ENCODE results near the gene LOX. TPM values are rescaled to one million over a fixed set of nuclear protein-coding genes. Genes with fewer than 3 reads are reported as not detected.

The LOX gene
- total RNA-seq (10 to 100 TPM in 2 of 5 donors, 1 to 10 TPM in 3; 4.5 to 31.4 (median 8.2) TPM), polyA plus RNA-seq (1 to 10 TPM; 1.1 to 4.3 (median 2.7) TPM)
- long read RNA-seq, donor 1, full-length matches to known transcripts, result 1 of 1 reads
- long read RNA-seq, donor 1, partial matches to known transcripts, result 0 of 1 reads
- long read RNA-seq, donor 1, other reads (novel, unspliced or antisense), result 0 of 1 reads
- long read RNA-seq, donor 2, full-length matches to known transcripts, result 1 of 1 reads
- long read RNA-seq, donor 2, partial matches to known transcripts, result 0 of 1 reads
- long read RNA-seq, donor 2, other reads (novel, unspliced or antisense), result 0 of 1 reads
- long read RNA-seq, donor 3, full-length matches to known transcripts, result 2 of 2 reads
- long read RNA-seq, donor 3, partial matches to known transcripts, result 0 of 2 reads
- long read RNA-seq, donor 3, other reads (novel, unspliced or antisense), result 0 of 2 reads
- long read RNA-seq, donor 4, result 0 reads
- long read RNA-seq, donor 5, full-length matches to known transcripts, result 1 of 11 reads
- long read RNA-seq, donor 5, partial matches to known transcripts, result 10 of 11 reads
- long read RNA-seq, donor 5, other reads (novel, unspliced or antisense), result 0 of 11 reads
- long read RNA-seq, donor 6, full-length matches to known transcripts, result 2 of 2 reads
- long read RNA-seq, donor 6, partial matches to known transcripts, result 0 of 2 reads
- long read RNA-seq, donor 6, other reads (novel, unspliced or antisense), result 0 of 2 reads
- long read RNA-seq, donor 7, full-length matches to known transcripts, result 5 of 5 reads
- long read RNA-seq, donor 7, partial matches to known transcripts, result 0 of 5 reads
- long read RNA-seq, donor 7, other reads (novel, unspliced or antisense), result 0 of 5 reads
- long read RNA-seq, donor 8, full-length matches to known transcripts, result 2 of 2 reads
- long read RNA-seq, donor 8, partial matches to known transcripts, result 0 of 2 reads
- long read RNA-seq, donor 8, other reads (novel, unspliced or antisense), result 0 of 2 reads
- long read RNA-seq, donor 9, full-length matches to known transcripts, result 2 of 14 reads
- long read RNA-seq, donor 9, partial matches to known transcripts, result 12 of 14 reads
- long read RNA-seq, donor 9, other reads (novel, unspliced or antisense), result 0 of 14 reads
- long read RNA-seq, donor 10, result 0 reads

- DNase-seq, result peak; percentile 50 to 93
- Histone ChIP-seq H3K36me3 (no peaks in the 10 kb centered on the region), H3K27me3 (peaks cover 0 to 26% (median 19%) of the 10 kb centered on the region in 3 donors), H3K9me3 (no peaks in the 10 kb centered on the region), H3K4me3 (peak within 1 kb of the TSS; percentile 56 to 73 (median 66)), H3K4me1 (peaks cover 10 to 31% (median 24%) of the 10 kb centered on the region in 4 donors), H3K27ac (peak within 1 kb of the TSS; percentile 49 to 80 (median 72))
- TF ChIP-seq POLR2A (IDR thresholded peaks at IDR 0.05), result no peak
- peak; percentile 3 to 41 (median 25) for TF ChIP-seq POLR2AphosphoS5 (IDR thresholded peaks at IDR 0.05)
- 1 to 5% (median 2%) methylated on average over 29 to 35 of the region's 35 CpGs for WGBS, 5 donors
- intact Hi-C loops (cut with DNase I; ENCODE audit: low total_unique reads), result no loop called here
These were observed at the start of gene LOX for GRCh38 chr5:122078116-122079110. Gene LOX (minus strand): TSS chr5:122078259. CDS start chr5:122077985, 274 bp downstream.

- Histone ChIP-seq H3K36me3 (no peaks in the 10 kb centered on the region), H3K27ac (peak overlapping the region in 3 of 5 donors; percentile 24 to 39 (median 30)), H3K4me3 (no peak overlapping the region), H3K4me1 (no peaks in the 10 kb centered on the region), H3K27me3 (no peaks in the 10 kb centered on the region), H3K9me3 (no peaks in the 10 kb centered on the region)
- DNase-seq, result peak in 1 of 2 donors; percentile 30
- no peak for TF ChIP-seq EP300 (IDR thresholded peaks at IDR 0.05)
- TF ChIP-seq POLR2A (IDR thresholded peaks at IDR 0.05), result no peak
- TF ChIP-seq POLR2AphosphoS5 (IDR thresholded peaks at IDR 0.05), result no peak
- TF ChIP-seq CTCF (IDR thresholded peaks at IDR 0.05), result no peak
- intact Hi-C loops (cut with DNase I; ENCODE audit: low total_unique reads), result no loop called here
- 59 to 77% (median 73%) methylated on average over 10 of the region's 10 CpGs for WGBS, 5 donors
These were observed 48.8 kb upstream of the LOX start for GRCh38 chr5:122126756-122127321.

GRCh38 chr5:122126177-122126755, 48.2 kb upstream of the LOX start:
- no peaks in the 10 kb centered on the region for H3K36me3 ChIP-seq
- no peak for TF ChIP-seq POLR2A (IDR thresholded peaks at IDR 0.05)
- no peak for DNase-seq
- WGBS, 5 donors, result 52 to 66% (median 57%) methylated on average over 2 of the region's 2 CpGs
- no peaks in the 10 kb centered on the region for H3K9me3 ChIP-seq
- H3K27me3 ChIP-seq, result no peaks in the 10 kb centered on the region
- H3K27ac ChIP-seq, result peak overlapping the region in 2 of 5 donors; percentile 24 to 30
- no peaks in the 10 kb centered on the region for H3K4me1 ChIP-seq
- intact Hi-C loops (cut with DNase I; ENCODE audit: low total_unique reads), result no loop called here
- no peak overlapping the region for H3K4me3 ChIP-seq

- no peaks in the 10 kb centered on the region for H3K9me3 ChIP-seq
- WGBS, 5 donors, result 87 to 95% (median 93%) methylated on average over 2 of the region's 2 CpGs
- DNase-seq, result no peak
- intact Hi-C loops (cut with DNase I; ENCODE audit: low total_unique reads), result no loop called here
- no peaks in the 10 kb centered on the region for H3K4me1 ChIP-seq
- no peaks in the 10 kb centered on the region for H3K36me3 ChIP-seq
- no peak for TF ChIP-seq EP300 (IDR thresholded peaks at IDR 0.05)
- H3K27me3 ChIP-seq, result no peaks in the 10 kb centered on the region
- no peak overlapping the region for H3K4me3 ChIP-seq
- H3K27ac ChIP-seq, result no peak overlapping the region
These were observed 46.7 kb upstream of the LOX start for GRCh38 chr5:122124766-122125165.
